ENCODE data around the gene AVEN.

AVEN gene

GRCh38 chr15:33985751-33986150 lies 53.3 kb downstream of the AVEN start:
- no peak for FAIRE-seq
- TF ChIP-seq CTCF (IDR thresholded peaks at IDR 0.05; ENCODE audit: insufficient read depth, missing control alignments): no peak
- DNase-seq (ENCODE audit: insufficient read length, low spot score): no peak

GRCh38 chr15:33985287-33985686 lies 53.7 kb downstream of the AVEN start:
- FAIRE-seq: no peak
- TF ChIP-seq CTCF (IDR thresholded peaks at IDR 0.05; ENCODE audit: insufficient read depth, missing control alignments): no peak
- no peak for DNase-seq (ENCODE audit: insufficient read length, low spot score)

GRCh38 chr15:33982516-33982915 lies 56.5 kb downstream of the AVEN start:
- DNase-seq (ENCODE audit: insufficient read length, low spot score) (no peak), FAIRE-seq (no peak)
- TF ChIP-seq CTCF (IDR thresholded peaks at IDR 0.05; ENCODE audit: insufficient read depth, missing control alignments): no peak

GRCh38 chr15:33980159-33980558 lies 58.8 kb downstream of the AVEN start:
- FAIRE-seq (no peak), DNase-seq (ENCODE audit: insufficient read length, low spot score) (no peak)
- no peak for TF ChIP-seq CTCF (IDR thresholded peaks at IDR 0.05; ENCODE audit: insufficient read depth, missing control alignments)

- FAIRE-seq (no peak), DNase-seq (ENCODE audit: insufficient read length, low spot score) (no peak)
- no peak for TF ChIP-seq CTCF (IDR thresholded peaks at IDR 0.05; ENCODE audit: insufficient read depth, missing control alignments)
Observed at GRCh38 chr15:33975022-33975565, 63.9 kb downstream of the AVEN start.

- FAIRE-seq (peak; percentile 16), DNase-seq (ENCODE audit: insufficient read length, low spot score) (no peak)
- TF ChIP-seq CTCF (IDR thresholded peaks at IDR 0.05; ENCODE audit: insufficient read depth, missing control alignments): no peak
Observed at GRCh38 chr15:33971811-33972210, 67.2 kb downstream of the AVEN start.

- no peak for FAIRE-seq
- TF ChIP-seq CTCF (IDR thresholded peaks at IDR 0.05; ENCODE audit: insufficient read depth, missing control alignments): no peak
- DNase-seq (ENCODE audit: insufficient read length, low spot score): no peak
Observed at GRCh38 chr15:33968821-33969220, 70.2 kb downstream of the AVEN start.

Data from D721Med (cell line).